Neural progenitor cell (in vitro differentiated cells): Measurements from ENCODE around the gene PADI1.

ENCODE experiments used
- CTCF ChIP-seq: fragments of 200-600 bp; sonication (generic); IDR thresholded peaks from 2 replicates; pipeline ENCODE4 v1.5.1; 2017; ENCODE audit warnings: antibody characterized with exemption, mild to moderate bottlenecking
- EZH2 ChIP-seq: fragments of 200-600 bp; sonication (generic); IDR thresholded peaks from 2 replicates; pipeline ENCODE4 v1.6.1; 2017; ENCODE audit warnings: antibody characterized with exemption, mild to moderate bottlenecking, moderate library complexity

GRCh38 chr1:17292299-17293160 lies 87.6 kb downstream of the PADI1 start:
- TF ChIP-seq CTCF (no peak), EZH2 (no peak)
